ENCODE data around the gene MDFIC. TPM values are rescaled to one million over a fixed set of nuclear protein-coding genes. Genes with fewer than 3 reads are reported as not detected.

MDFIC gene
- total RNA-seq, 1 donor from 2014 or later: 18.5 TPM

DNA sequence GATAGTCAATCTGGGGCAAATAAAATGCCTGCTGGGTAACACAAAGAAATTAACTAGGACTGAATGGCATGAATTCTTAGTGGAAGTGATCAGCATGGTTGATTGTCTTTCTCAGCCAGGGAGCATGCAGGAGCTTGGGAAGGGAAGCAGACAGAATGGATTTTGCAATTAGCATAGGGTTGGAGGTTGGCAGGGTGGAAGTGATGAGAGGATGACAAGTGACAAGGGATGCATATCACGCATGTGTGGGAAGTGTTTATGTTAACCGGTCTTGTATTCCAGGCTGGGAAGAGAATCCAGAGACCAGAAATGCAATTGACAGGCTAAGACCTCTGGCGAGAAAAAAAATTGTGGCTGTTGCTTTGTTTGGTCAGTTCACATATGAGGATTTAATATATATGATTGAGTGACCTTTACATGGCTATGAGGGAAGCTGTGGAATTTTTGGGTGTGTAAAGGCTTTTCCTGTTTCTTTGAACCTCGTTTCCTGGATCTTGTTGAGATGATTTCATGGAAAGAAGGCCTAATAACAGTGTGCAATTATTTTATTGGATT, 8.3 kb downstream of the MDFIC start:
- Mint-ChIP-seq H3K27me3 (ENCODE audit: unreplicated experiment) (no peaks in the 10 kb centered on the region), H3K36me3 (ENCODE audit: unreplicated experiment) (peaks cover 9% of the 10 kb centered on the region), H3K4me1 (ENCODE audit: unreplicated experiment) (peaks cover 23% of the 10 kb centered on the region), H3K9me3 (ENCODE audit: unreplicated experiment) (no peaks in the 10 kb centered on the region), H3K4me3 (ENCODE audit: unreplicated experiment) (no peak overlapping the region), H3K27ac (ENCODE audit: unreplicated experiment) (no peak overlapping the region)
- TF ChIP-seq CTCF (IDR thresholded peaks at IDR 0.05): no peak
- no peak for DNase-seq (ENCODE audit: extremely low spot score, unreplicated experiment)

- H3K9me3 Mint-ChIP-seq (ENCODE audit: unreplicated experiment): no peaks in the 10 kb centered on the region
- peaks cover 19% of the 10 kb centered on the region for H3K4me1 Mint-ChIP-seq (ENCODE audit: unreplicated experiment)
- no peak overlapping the region for H3K27ac Mint-ChIP-seq (ENCODE audit: unreplicated experiment)
- DNase-seq (ENCODE audit: extremely low spot score, unreplicated experiment): no peak
- no peak for TF ChIP-seq CTCF (IDR thresholded peaks at IDR 0.05)
- no peaks in the 10 kb centered on the region for H3K27me3 Mint-ChIP-seq (ENCODE audit: unreplicated experiment)
- peaks cover 6% of the 10 kb centered on the region for H3K36me3 Mint-ChIP-seq (ENCODE audit: unreplicated experiment)
- peak overlapping the region; percentile 36 for H3K4me3 Mint-ChIP-seq (ENCODE audit: unreplicated experiment)
Measured at GRCh38 chr7:114930829-114931655, 9.1 kb downstream of the MDFIC start.

GRCh38 chr7:114931656-114932011, 9.7 kb downstream of the MDFIC start:
- Mint-ChIP-seq H3K36me3 (ENCODE audit: unreplicated experiment) (peaks cover 9% of the 10 kb centered on the region), H3K4me3 (ENCODE audit: unreplicated experiment) (peak overlapping the region; percentile 23), H3K27ac (ENCODE audit: unreplicated experiment) (no peak overlapping the region), H3K9me3 (ENCODE audit: unreplicated experiment) (no peaks in the 10 kb centered on the region), H3K4me1 (ENCODE audit: unreplicated experiment) (peaks cover 19% of the 10 kb centered on the region), H3K27me3 (ENCODE audit: unreplicated experiment) (no peaks in the 10 kb centered on the region)
- no peak for DNase-seq (ENCODE audit: extremely low spot score, unreplicated experiment)
- TF ChIP-seq CTCF (IDR thresholded peaks at IDR 0.05): no peak

DNA sequence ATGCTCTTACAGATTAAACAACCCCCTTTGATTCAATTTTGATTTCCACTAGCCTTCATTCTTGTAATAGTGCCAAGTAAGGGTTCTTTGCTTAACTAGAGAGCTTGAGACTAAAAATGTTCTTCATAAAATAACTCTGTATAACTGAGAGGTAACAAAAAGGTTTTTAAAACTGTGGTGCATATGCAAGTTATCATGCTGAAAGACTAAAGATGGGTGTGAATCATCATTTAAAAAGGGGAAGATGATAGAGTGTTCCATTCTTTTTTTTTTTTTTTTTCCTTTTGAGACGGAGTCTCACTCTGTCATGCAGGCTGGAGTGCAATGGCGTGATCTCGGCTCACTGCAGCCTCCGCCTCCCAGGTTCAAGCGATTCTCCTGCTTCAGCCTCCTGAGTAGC, 11.1 kb downstream of the MDFIC start:
- peaks cover 9% of the 10 kb centered on the region for H3K36me3 Mint-ChIP-seq (ENCODE audit: unreplicated experiment)
- no peak overlapping the region for H3K27ac Mint-ChIP-seq (ENCODE audit: unreplicated experiment)

More for the DNA sequence above, 11.1 kb downstream of the MDFIC start:
- TF ChIP-seq CTCF (IDR thresholded peaks at IDR 0.05): no peak
- DNase-seq (ENCODE audit: extremely low spot score, unreplicated experiment): no peak
- peaks cover 19% of the 10 kb centered on the region for H3K4me1 Mint-ChIP-seq (ENCODE audit: unreplicated experiment)
- H3K4me3 Mint-ChIP-seq (ENCODE audit: unreplicated experiment): no peak overlapping the region
- H3K9me3 Mint-ChIP-seq (ENCODE audit: unreplicated experiment): no peaks in the 10 kb centered on the region
- no peaks in the 10 kb centered on the region for H3K27me3 Mint-ChIP-seq (ENCODE audit: unreplicated experiment)

All from osteocyte (in vitro differentiated cells).